Activated naive CD4-positive, alpha-beta T cell treated with Interleukin-2 at 50 U/mL for 16 hours (primary cell): ENCODE data around the gene NKAPD1.
"Not testable (repeated sequence)": the region's sequence is repeated elsewhere in the genome, so short reads cannot be mapped to it uniquely, and the experiment has no call there.

Experiments used
- DNase-seq: peaks from one replicate; pipeline ENCODE4 v3.0.0-alpha.2; 2020

Gene NKAPD1

DNA sequence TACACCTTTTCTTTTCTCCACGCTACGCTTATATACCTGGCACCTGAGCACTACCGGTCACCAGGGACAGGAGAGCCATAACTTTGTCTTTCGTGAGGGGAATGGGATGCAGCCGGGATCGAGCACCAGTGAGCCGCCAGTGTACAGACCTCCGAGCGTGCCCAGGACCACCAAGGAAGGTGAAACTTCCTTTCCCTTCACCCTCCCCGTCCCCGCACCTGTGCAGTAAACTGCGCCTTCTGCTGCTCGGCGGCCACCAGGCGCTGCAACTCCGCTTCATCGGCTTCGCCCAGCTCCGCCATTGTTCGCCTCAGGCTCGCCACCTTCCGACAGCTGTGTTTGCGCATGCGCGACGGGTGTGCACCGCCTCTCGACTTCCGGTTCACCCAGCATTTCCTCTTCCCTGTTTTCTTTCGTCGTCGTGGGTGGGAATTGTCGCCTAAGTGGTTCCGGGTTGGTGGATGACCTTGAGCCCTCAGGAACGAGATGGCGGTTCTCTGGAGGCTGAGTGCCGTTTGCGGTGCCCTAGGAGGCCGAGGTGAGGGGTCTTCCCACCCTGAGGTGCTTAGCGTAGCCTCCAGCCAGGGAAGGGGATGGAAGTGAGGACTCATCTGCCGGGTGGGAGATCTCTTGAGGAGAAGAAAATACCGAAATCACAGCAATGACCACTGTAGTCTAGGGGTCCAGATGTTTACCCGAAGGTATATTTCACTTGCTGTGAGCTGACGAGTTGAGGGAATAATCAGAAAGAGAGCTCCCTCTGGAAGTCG, 12.5 kb downstream of the NKAPD1 start, which contains the start of the genes SDHD and TIMM8B:
Gene SDHD (plus strand): TSS at position 452 of the 770 bp plus-strand sequence. CDS start 35 bp downstream, at position 487.
Gene TIMM8B (minus strand): TSS at position 335 of the 770 bp plus-strand sequence. CDS start 33 bp downstream, at position 302.
- DNase-seq, result peak; percentile 95

GRCh38 chr11:112087212-112087611, 13.1 kb downstream of the NKAPD1 start:
- DNase-seq, result no peak

DNA sequence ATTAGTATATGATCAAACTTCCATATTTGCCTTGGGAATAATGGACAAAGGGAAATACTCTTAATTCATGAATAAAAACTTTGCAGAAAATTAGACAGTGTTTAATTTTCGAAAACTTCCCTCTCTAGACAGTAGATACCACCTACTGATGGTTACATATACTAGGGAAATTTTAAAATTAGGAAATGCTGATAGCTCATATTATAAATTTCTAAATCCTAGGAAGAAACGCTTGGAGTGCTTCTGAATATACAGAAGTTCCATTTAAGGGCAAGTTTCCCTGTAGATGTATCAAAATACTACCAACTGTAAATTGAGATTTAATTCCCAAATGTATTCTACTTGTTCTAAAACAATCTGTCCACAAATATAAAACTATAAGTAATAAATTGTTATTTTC, 21.2 kb downstream of the NKAPD1 start:
- not testable (repeated sequence) for DNase-seq

DNA sequence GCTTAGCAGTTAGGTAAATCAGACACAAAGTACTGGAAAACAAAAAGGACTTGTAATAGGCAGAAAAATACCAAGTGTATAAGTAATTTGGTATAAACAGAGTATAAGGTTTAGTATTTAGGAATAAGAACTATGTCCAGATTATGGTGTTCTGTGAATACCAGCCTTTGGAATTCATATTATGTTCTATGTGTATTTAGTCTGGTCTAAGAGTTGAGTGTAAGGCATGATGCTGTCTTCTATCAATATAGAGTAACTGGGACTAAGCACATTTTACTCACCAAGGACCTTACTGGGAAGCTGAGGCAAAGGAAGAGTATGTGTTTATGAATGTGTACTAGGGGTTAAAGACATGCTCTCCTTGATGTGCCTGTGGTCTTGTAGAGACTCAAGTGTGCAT, 22.1 kb downstream of the NKAPD1 start:
- no peak for DNase-seq

GRCh38 chr11:112097734-112098528, 23.8 kb downstream of the NKAPD1 start:
- no peak for DNase-seq

DNA sequence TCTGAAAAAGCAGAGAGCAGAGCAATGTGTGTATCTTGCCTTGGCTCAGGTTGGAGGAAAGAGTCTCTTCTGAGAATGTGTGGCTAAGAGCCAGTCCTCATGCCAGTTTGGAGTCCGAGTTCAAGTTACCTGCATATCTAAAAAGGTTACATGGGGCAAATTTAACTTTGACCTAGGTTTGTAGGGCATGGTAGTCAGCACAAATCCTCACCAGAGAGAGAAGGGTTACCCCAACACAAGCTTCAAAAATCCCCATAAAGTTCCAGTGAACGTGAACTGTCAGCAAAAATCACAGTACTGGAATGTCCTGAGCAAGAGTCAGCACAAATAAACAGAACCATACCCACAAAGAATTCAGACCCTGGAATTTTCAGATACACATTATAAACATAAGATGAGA, 26.4 kb downstream of the NKAPD1 start:
- no peak for DNase-seq

GRCh38 chr11:112103446-112103845, 29.3 kb downstream of the NKAPD1 start:
- DNase-seq, result no peak

DNA sequence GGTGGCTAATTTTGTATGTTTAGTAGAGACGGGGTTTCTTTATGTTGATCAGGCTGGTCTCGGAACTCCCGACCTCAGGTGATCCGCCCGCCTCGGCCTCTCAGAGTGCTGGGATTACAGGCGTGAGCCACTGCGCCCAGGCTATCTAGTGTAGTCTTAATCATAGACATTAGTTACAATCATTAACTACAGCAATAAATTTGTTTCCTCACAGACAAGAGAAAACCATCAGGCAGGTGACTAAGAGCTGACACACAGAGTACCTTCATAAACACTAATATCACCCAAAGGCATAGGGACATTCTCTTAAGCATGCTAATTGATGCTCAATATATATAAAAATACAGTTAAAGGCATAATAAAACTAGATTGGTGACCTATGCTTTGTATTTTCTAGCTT, 32.0 kb downstream of the NKAPD1 start:
- DNase-seq, result no peak

- DNase-seq, result no peak
Measured at GRCh38 chr11:112113539-112114457, 39.7 kb downstream of the NKAPD1 start.

DNA sequence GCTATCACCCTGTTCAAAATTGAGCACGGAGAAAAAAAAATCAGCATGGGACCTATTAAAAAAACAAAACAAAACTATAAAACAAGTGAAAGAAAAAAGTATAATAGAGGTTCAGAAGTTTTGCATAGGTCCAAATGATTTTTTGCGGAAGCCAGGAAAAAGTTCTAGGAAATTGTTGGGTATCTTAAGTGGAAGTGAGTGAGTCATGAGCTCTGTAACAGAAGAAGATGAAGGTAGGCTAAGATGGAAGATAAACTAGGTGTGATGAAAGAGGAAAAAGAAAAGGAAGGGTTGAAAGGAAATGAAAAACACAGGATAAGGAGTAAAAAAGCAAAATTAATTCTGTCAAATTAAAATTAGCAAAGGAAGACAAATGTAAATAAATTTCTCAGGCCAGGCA, 40.4 kb downstream of the NKAPD1 start:
- DNase-seq, result no peak

DNA sequence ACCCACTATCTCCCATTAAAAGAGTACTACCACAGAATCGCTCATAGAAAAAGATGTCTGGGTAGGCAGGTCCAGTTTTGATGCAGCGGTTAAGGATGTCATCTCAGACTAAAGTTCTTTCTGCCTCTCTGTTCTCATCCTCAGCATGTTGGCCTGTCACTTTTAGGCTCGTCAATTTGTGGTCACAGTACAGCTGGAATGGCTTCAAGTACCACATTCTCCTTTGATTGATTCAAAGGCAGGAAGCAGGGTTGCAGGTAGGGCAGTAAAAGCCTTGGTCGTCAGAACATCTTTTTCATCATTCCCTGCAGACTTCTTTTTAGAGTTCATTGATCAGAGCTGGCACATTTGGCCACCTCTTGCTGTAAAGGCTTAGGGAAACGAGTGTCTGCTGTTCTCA, 41.3 kb downstream of the NKAPD1 start:
- no peak for DNase-seq

- no peak for DNase-seq
Measured at GRCh38 chr11:112118176-112118575, 44.1 kb downstream of the NKAPD1 start.

DNA sequence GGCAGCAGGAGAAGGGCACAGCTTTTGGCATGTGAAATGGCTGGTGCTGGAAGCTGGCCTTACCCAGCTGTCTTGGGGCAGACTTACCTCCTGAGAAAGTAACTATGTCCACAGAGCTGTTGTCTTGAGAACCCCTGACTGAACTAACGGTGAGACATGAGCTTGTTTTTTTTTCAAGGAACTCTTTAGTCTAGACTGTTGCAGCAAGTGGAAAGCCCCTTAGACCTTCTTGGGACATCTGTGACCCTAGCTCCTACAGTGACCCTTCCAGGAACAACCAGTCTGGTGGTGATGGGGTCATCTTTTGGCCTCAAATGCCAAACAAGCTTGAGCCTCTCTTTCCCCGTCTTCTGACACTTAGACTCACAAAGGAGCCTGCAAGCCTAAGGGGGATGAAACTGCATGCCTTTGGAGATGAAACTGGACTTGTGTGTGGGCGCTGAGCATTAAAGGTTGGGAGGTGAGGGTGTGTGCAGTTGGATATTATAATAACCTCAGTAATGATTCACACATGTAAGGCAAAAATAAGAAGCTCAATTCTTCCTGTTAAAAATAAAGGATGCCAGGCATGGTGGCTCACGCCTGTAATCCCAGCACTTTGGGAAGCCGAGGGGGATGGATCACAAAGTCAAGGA, 48.0 kb downstream of the NKAPD1 start:
- no peak for DNase-seq

GRCh38 chr11:112123129-112123528, 49.0 kb downstream of the NKAPD1 start:
- DNase-seq, result no peak

DNA sequence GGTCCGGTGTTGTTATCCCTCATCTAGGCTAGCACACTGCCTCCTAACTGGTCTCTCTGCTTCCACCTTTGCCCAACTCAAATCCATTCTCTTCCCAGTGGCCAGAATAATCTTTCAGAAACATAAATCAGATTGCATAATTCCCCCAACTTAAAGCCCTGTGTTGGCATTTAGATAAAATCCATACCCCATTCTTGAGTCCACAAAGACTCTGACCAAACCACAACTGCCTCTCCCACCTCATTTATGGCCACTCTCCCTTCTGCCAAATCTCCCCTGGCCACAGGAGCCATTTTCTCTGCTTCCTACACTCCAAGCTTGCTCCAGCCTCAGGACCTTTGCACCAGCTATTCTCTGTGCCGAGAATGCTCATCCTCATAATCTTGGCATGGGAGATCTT, 53.0 kb downstream of the NKAPD1 start:
- no peak for DNase-seq

DNA sequence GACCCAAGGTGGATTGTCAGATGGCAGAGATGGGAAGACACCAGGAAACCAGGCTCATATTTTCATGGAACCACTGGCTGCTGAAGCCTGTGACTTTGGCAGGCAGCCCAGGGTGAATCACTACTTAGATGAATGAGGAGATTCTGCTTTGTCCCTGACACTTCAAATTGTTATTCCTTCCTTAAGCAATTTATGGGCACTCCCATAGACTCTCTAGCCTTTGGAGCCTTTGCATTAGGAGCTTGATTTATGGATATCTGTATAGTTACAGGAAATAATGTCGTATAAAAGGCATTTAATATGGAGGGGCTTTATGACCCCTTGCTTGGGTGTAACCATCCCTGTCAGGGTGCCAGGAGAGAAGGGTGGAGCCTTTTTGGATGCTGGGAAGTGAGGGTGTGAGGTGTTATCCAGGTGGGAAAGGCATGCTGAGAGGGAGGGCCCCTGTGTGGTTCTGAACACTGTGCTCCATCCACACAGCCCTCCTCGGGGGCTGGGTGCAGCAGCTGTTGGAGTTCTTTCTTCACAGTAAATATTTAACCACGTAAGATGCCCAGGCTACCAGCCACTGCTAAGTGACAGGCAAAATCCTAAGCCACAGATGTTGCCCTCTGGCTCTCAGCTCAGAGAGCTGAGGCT, 54.5 kb downstream of the NKAPD1 start:
- no peak for DNase-seq

DNA sequence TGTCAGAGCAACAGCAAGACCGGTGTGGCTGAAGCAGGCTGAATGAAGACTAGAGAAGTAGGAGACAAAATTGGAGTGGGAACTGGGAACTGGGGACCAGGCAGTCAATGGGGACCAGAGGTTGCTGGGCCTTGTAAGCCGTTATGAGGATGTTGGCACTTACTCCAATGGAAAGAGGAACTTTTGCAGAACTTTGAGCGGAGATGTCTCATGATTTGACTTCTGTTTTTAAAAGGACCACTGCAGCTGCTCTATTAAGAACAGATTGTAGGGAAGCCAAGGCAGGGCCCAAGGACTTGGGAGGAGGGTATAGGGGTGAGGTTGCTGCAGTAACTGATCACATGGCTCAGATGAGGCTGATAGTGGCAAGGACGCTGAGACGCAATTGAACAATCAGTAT, 55.6 kb downstream of the NKAPD1 start:
- DNase-seq, result no peak

DNA sequence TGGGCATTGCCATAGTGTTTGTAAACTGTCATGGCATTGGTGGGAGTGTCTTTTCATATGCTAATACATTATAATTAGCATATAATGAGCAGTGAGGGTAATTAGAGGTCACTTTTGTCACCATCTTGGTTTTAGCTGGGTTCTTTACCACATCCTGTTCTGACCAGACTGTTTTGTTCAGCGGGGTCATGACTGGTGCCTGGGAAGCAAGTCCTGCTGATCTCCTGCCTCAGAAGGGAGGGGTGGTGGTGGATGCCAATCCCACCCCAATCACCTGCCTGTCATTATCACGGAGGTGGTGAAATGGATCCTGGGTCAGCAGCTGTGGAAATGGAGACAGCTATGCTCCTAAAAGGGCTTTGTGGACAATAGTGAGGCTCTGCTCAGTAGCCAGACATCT, 58.6 kb downstream of the NKAPD1 start:
- no peak for DNase-seq

DNA sequence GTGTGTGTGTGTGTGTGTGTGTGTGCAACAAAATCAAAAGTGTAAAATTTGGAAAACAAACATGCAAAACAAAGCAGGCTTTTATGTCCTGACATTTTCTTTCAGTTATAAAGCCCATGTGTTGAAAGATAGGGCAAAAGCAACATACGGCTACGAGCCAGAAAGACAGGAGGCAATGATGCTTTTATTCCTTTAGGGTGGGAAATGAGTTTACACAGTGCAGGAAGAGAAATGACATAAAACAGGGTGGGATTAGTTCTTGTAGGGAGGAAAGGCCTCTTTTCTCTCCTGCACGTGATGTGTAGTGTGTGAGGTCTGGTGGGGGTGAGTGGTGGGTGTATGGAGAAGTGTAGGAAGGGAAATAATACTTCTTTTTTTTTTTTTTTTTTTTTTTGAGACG, 60.4 kb downstream of the NKAPD1 start:
- no peak for DNase-seq
